ENCODE results near the gene HEBP2.

Gene HEBP2

DNA sequence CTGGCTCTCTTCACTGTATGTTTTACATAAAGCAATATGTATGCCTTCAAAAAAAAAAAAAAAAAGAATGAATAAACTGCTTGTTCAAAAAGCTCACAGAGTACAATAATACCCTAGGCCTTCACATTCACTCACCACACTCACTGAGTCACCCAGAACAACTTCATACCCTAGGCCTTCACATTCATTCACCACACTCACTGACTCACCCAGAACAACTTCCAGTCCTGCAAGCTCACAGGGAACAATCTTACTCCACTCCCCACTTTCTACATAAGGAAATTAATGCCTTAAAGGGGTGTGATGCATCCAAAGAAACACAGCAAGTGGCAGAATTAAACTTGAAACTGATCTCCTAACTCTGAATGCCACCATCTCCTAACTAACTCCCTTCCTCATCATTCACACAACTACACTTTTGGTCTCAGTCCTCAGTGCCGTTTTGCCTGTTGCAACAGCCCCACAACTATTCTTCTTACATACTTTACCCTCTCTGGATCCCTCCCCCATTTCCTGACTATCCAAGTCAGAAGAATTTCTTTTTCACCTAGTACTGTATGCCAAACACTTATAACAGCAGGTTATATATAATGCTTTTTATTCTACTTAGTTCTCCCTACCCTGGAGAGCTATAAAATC is 61.1 kb downstream of the HEBP2 start:
- no peak overlapping the region for H3K4me3 ChIP-seq (ENCODE audit: low read depth, low read length)
- TF ChIP-seq, protein P1, sequence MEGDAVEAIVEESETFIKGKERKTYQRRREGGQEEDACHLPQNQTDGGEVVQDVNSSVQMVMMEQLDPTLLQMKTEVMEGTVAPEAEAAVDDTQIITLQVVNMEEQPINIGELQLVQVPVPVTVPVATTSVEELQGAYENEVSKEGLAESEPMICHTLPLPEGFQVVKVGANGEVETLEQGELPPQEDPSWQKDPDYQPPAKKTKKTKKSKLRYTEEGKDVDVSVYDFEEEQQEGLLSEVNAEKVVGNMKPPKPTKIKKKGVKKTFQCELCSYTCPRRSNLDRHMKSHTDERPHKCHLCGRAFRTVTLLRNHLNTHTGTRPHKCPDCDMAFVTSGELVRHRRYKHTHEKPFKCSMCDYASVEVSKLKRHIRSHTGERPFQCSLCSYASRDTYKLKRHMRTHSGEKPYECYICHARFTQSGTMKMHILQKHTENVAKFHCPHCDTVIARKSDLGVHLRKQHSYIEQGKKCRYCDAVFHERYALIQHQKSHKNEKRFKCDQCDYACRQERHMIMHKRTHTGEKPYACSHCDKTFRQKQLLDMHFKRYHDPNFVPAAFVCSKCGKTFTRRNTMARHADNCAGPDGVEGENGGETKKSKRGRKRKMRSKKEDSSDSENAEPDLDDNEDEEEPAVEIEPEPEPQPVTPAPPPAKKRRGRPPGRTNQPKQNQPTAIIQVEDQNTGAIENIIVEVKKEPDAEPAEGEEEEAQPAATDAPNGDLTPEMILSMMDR (IDR thresholded peaks at IDR 0.05; ENCODE audit: low read depth, low read length, missing control alignments) = no peak
- DNase-seq (ENCODE audit: low read depth) = no peak

DNA sequence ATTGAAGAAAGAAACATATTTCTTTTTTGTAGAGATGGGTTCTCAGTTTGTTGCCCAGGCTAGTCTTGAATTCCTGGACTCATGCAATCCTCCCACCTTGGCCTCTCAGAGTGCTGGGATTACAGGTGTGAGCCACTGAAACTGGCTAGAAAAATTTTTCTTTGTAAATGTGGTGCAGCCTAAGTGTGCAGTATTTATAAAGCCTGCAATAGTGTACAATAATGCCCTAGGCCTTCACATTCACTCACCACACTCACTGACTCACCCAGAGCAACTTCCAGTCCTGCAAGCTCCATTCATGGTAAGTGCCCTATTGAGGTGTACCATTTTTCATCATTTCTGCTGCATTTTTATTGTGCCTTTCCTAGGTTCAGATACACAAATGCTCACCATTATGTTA is 63.9 kb downstream of the HEBP2 start:
- H3K4me3 ChIP-seq (ENCODE audit: low read depth, low read length) = no peak overlapping the region
- TF ChIP-seq, protein P1 (IDR thresholded peaks at IDR 0.05; ENCODE audit: low read depth, low read length, missing control alignments) = no peak
- no peak for DNase-seq (ENCODE audit: low read depth)

DNA sequence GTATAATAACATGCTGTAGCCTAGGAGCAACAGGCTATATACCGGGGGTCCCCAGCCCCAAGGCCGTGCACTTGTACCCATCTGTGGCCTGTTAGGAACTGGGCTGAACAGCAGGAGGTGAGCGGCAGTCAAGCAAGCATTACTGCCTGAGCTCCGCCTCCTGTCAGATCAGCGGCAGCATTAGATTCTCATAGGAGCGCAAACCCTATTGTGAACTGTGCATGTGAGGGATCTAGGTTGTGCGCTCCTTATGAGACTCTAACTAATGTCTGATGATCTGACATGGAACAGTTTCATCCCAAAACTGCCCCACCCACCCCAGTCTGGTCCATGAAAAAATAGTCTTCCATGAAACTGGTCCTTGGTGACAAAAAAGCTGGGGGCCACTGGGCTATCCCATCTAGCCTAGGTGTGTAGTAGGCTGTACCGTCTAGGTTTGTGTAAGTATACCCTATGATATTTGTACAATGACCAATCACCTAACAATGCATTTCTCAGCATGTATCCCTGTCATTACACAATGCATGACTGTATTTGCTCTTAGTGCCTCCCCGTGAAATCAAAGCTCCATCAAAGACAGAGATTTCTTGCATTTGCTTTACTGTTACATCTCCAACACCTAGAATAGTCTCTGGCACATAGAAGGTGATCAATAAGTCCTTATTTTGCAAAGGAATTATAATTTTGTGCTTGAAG is 64.4 kb downstream of the HEBP2 start:
- TF ChIP-seq, protein P1 (IDR thresholded peaks at IDR 0.05; ENCODE audit: low read depth, low read length, missing control alignments) = no peak
- no peak for DNase-seq (ENCODE audit: low read depth)
- no peak overlapping the region for H3K4me3 ChIP-seq (ENCODE audit: low read depth, low read length)
